CD4-positive, alpha-beta T cell treated with Interferon alpha-2 for 1 hour (primary cell): ENCODE results near the gene USP12.
"Not testable (repeated sequence)": the region's sequence is repeated elsewhere in the genome, so short reads cannot be mapped to it uniquely, and the experiment has no call there.

Experiments used
- DNase-seq, 2 donors: peaks; one replicate each; pipeline ENCODE4 v3.0.0-alpha.2; 2020 to 2022

Gene USP12, protein sequence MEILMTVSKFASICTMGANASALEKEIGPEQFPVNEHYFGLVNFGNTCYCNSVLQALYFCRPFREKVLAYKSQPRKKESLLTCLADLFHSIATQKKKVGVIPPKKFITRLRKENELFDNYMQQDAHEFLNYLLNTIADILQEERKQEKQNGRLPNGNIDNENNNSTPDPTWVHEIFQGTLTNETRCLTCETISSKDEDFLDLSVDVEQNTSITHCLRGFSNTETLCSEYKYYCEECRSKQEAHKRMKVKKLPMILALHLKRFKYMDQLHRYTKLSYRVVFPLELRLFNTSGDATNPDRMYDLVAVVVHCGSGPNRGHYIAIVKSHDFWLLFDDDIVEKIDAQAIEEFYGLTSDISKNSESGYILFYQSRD

DNA sequence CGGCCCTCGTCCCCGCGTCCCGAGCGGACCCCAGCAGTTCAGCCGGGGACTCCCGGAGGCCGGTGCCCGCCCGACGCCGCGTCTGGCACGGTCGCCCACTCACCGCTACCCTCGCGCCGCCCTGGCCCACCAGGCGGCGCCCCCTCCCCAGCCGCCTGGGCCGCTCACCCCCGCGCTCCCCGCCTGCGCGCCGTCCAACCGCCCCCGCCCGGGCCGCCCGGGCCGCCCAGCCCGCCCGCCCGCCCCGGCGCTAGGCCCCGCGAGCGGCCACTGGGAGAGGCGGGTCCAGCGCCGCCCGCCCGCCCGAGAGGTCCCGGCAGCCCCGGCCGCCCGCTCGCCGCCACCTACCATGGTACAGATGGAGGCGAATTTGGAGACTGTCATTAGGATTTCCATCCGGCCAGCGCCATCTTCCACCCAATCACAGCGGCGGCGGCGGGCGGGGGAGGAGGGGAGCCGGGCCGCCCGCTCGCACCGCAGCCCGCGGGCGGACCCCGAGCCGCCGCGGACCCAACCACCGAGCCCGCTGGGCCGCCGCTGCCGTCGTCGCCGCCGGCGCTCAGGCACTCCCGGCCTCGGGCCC is at the start of gene USP12:
TSS of gene USP12 (minus strand) at position 568 of the 583 bp plus-strand sequence. CDS start at position 396, 172 bp downstream.
- DNase-seq: peak in 1 of 2 donors; percentile 22

DNA sequence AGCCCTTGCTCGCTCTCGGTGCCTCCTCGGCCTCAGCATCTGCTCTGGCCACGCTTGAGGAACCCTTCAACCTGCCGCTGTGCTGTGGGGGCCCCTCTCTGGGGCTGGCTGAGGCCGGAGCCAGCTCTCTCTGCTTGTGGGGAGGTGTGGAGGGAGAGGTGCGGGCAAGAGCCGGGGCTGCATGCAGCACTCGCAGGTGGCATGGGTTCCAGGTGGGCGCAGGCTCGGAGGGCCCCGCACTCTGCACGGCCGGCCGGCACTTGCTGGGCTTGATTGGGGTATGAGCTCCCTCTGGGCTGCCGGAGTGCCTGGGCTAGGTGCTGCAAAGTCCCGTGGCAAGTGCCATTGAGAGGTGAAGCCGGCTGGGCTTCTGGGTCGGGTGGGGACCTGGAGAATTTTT is 48.0 kb upstream of the USP12 start:
- no peak for DNase-seq

DNA sequence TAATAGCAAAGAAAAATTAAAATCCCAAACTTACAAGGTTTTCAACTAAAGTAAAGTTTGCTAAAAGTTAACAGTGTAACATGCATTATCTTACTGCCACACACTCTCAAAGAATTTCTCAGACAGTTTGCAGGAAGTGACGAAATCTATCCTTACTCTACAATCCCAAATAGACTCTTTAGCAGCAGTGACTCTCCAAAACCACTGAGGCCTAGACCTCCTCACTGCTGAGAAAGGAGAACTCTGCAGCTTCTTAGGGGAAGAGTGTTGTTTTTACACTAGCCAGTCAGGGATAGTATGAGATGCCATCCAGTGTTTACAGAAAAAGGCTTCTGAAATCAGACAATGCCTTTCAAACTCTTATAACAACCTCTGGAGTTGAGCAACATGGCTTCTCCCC is 47.2 kb upstream of the USP12 start:
- not testable (repeated sequence) for DNase-seq

DNA sequence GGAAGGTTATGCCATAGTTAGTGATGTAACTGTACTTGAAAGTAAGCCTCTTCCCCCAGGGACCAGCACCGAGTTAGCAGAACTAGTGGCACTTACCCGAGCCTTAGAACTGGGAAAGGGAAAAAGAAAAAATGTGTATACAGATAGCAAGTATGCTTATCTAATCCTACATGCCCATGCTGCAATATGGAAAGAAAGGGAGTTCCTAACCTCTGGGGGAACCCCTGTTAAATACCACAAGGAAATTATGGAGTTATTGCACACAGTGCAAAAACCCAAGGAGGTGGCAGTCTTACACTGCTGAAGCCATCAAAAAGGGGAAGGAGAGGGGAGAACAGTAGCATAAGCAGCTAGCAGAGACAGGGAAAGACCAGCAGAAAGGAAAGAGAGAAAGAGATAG is 46.2 kb upstream of the USP12 start:
- DNase-seq: not testable (repeated sequence)

DNA sequence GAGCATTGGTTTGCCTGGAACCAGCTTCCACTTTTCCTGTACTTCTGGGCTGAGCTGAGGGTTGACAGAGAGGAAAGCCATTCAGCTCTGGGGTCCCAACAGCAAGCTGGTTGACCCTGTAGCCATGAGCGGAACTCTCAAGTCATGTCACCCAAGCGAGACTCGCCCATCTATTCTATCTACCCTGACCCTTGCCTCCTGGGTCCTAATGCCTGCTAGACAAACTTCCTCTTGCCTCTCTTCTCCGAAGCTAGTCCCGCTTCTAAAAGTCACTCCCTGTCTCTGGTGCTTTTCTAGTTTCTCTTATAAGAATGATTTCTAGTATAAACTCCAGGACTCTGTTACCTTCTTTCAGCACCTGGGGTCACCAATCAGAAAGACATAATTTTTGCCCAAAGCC is 41.8 kb upstream of the USP12 start:
- DNase-seq: not testable (repeated sequence)

DNA sequence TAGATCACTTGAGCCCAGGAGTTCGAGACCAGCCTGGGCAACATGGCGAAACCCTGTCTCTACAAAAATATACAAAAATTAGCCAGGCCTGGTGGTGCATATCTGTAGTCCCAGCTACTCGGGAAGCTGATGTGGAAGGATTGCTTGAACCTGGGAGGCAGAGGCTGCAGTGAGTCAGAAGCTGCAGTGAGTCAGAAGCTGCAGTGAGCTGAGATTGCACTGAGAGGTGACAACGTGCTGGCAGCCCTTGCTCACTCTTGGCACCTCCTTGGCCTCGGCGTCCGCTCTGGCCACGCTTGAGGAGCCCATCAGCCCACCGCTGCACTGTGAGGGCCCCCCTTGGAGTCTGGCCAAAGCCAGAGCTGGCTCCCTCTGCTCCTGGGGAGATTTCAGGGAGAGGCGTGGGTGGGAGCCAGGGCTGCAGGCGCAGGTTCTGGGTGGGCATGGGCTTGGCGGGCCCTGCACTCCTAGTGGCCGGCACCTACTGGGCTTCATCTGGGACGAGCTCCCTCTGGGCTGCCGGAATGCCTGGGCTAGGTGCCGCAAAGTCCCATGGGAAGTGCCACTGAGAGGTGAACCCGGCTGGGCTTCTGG is 40.3 kb upstream of the USP12 start:
- DNase-seq: no peak

DNA sequence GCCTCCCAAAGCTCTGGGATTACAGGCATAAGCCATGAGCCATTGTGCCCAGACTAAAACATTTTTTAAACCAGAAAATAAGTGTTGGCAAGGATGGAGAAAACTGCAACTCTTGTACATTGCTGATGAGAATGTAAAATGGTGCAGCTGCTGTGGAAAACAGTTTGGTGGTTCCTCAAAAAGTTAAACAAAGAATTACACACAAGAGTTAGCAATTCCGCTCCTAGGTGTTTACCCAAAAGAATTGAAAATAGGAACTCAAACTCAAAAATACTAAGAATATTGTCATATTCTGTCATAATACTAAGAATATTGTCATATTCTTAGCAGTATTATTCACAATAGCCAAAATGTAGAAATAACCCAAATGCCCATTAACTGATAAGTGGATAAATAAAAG is 39.7 kb upstream of the USP12 start:
- DNase-seq: no peak

DNA sequence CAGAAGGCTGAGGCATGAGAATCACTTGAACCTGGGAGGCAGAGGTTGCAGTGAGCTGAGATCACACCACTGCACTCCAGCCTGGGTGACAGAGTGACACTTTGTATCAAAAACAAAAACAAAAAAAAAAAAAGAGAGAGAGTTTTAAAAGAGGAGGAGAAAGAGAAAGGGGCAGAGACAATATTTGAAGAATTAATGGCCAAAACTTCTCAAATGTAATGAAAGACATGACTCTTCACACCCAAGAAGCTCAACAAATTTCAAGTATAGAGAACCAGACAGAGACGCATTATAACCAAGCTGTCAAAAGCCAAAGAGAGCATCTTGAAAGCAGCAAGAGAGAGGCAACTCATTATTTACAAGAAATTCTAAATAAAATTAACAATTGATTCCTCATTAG is 36.9 kb upstream of the USP12 start:
- no peak for DNase-seq

DNA sequence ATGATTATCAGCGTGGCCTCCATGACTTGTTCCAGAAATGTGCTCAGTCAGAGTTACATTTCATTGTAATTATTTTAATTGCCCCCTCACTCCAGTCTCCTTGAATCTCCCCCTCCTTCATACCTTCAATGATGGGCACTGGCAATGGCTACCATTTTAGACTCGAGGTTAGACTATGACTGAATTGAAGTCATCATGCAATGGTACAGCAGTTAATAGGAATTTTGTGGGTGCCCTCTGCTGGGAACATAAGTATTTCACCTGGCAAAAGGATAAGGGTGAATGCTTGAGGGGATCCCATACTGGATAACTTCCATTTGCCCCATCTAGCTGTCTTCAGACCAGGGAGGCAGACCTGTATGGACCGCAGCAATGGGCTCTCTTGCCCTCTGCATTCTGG is 32.2 kb upstream of the USP12 start:
- peak in 1 of 2 donors; percentile 17 for DNase-seq

DNA sequence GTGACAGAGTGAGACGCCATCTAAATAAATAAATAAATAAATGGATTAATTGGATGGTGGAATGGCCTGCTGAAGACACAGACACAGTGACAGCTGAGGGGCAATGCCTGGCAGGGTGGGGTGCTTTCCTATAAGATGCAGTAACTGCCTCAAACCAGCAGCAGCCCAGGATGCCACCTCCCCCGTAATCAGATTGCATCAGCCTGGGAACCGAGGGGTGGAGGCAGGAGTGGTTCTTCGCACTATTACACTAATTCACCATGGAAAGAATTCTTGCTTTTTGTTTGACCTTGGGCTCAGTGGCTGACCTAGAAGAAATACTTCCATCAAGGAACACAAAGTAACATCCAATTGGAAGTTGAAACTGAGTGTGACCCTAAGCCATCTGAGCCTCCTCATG is 31.6 kb upstream of the USP12 start:
- no peak for DNase-seq

DNA sequence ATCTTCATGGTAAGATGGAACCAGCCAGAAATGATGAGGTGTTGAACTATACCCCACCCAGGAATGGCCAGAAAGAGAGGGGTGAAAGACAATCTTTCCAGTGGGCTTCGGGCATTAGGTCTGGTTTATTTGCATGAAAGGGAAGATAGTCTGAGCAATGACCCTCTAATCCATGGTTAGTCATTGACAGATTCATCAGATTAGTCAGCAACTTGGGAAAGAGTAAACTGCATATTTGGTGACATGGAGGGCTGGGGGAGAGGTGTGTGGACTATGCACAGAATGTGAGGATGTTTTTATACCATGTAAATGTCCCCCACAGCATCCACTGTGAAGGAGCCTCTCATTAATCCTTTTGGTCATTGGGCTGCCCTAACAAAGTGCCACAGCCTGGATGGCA is 30.1 kb upstream of the USP12 start:
- DNase-seq: no peak

DNA sequence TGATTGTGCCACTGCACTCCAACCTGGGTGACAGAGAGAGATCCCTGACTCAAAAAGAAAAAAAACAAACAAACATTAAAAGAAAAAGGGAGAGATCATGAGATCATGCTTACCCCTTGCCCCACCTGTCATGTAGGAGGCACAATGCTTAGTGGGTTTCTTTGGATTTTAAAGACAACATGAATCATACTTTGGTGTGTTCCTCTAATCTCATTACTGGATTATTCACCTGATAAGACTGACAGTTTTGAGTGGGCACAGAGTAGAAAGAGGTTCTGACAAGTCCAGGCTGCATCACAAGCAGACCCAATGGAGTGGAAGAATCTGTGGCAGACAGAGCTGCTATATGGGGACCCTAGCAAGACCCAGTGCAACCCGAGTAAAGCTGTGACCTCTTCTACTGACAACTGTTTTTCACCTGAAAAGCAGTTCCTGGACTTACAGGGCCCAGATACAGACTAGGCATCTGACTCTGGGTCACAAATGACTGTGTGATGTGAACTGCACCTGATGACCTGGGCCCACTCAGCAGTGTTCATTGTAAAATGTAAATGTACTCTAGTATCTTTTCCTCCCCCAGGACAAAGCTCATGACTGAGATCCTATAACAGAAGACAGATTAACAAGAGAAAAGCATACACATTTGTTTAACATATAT is 28.9 kb upstream of the USP12 start:
- DNase-seq: no peak

DNA sequence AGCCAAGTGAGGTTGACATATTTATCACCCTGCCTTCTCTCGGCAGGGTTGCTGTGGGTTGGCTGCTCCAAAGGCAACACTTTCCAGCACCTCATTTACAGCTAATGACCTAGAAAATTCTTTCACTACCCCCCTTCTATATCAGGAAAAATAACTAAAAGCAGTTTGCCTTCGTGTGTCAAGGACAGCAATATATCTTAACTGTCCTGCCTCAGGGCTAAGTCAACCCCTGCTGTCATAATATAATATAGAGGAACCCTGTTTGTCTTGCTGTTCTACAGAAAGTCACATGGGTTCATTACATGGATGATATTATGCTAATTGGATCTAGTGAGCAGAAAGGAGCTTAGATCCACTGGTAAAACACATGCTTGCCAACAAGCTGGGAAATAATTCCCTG is 28.1 kb upstream of the USP12 start:
- DNase-seq: no peak

DNA sequence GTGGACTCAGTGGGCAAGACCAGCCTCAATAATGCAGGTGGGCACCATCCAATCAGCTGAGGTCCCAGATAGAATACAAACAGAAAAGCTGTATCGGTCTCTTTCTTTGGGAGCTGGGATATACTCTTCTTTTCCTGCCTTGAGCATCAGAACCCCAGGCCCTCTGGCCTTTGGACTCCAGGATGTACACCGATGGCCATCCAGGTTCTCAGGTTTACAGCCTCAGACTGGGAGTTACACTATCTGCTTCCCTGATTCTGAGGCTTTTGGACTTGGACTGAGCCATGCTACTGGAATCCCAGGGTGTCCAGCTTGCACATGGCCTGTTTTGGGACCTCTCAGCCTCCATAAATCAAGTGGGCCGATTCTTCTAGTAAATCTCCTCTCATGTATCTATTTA is 27.6 kb upstream of the USP12 start:
- no peak for DNase-seq

DNA sequence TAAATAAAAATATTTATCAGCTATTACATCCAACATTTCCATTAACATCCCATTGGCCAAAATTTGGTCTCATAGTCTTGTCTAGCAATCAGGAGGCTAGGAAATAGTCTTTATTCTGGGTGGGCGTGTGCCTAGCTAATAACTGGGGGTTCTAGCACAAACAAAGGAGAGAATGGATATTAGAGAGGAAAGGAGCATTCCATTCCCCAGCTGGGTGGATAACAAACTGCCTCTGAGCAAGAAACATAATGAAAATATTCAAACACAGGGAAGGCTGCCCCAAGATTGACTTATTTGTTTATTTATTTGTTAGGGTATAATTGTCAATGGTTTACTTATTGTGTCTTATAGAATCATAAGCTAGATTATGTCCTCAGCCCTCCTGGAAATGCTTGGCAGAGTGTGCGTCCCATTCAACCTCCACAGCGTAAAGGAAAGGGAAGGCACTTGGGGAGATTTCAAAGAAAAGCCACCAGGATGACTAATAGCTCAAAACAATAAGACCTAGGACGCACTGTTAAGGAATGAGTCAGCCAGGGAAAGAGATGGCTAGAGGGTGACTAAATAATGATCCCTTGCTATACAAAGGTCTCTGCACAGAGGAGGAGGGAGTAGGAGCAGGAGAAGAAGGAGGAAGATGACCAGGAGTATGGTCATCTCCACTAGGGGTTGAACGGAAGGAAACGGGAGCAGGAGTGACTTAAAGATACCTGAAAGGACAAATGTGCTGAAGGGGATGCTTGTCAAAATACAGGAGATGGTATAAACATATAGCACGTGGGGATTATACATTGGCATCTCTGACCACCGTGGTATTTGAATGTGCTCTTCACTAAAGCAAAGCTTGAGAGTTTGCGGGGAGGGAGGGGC is 23.5 kb upstream of the USP12 start:
- DNase-seq: no peak

DNA sequence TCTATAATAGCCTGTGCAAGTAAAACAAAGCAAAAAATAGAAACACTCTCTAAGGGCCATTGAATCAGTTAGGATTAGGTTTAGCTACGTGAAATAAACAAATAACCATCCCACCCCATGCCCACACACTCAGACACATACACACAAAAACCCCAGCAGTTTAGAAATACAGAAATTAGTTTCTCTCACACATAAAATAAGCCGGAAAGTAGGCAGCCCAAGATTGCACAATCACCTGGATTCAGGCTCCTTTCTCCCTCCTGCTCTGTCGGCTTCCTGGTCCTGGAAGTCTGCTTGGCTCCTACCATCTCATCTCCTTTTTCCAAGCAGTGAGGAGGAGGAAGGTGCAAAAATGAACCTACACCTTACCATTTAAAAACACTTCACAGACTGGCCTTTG is 22.6 kb upstream of the USP12 start:
- no peak for DNase-seq

DNA sequence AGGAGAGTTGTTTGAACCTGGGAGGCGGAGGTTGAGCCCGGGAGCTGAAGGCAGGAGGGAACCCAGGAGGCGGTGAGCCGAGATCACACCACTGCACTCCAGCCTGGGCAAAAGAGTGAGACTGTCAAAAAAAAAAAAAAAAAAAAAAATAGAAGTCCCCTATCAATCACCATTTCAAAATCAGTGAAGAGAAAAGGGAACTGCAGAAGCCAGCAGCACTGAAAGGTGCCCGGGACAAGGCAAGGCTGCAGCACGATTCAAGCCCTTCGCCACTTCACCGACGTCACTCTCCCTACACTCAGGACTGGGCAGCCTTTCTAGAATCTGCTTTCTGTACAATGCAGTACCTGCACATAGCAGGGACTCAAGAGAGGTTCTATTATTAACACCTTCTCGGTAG is 21.9 kb upstream of the USP12 start:
- no peak for DNase-seq

DNA sequence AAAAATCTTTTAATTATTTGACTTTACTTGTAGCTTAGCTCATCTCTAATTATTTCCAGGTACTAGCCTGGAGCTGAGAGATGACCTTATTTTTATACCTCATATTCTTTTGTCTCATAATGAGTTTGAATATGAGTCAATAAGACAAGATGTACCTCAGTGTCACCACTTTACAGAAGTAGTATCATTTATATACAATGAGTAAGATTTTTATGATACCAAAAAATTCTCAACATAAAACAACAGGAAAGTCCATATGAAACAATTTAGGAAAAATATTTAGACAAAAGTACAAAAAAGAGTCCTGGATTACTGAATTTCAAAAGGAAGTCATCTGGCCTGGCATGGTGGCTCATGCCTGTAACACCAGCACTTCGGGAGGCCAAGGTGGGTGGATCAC is 21.4 kb upstream of the USP12 start:
- DNase-seq: no peak

DNA sequence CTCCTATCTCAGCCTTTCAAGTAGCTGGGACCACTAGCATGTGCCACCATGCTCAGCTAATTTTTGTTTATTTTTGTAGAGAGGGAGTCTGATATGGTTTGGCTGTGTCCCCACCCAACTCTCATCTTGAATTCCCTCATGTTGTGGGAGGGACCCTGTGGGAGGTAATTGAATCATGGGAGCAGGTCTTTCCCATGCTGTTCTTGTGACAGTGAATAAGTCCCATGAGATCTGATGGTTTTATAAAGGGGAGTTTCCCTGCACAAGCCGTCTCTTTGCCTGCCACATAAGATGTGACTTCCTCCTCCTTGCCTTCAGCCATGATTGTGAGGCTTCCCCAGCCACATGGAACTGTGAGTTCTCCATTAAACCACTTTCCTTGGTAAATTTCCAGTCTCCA is 20.8 kb upstream of the USP12 start:
- not testable (repeated sequence) for DNase-seq

DNA sequence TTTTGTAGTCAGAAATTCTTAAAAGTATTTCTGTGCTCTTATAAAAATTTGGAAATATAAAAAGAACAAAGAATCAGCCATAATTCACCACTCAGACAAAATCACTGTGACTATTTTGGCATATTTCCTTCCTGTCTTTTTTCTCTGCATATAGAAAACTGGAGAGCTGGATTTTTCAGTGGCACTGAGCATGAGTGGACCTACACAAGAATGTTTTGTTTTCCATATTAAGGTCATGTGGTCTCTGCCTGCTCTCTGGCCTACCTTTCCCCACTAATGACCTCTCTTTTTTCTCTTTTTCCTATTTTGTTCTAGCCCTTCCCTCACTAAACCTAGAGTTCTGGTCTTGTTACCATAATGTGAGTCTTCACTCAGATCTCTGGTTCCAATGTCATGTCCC is 17.6 kb upstream of the USP12 start:
- no peak for DNase-seq

DNA sequence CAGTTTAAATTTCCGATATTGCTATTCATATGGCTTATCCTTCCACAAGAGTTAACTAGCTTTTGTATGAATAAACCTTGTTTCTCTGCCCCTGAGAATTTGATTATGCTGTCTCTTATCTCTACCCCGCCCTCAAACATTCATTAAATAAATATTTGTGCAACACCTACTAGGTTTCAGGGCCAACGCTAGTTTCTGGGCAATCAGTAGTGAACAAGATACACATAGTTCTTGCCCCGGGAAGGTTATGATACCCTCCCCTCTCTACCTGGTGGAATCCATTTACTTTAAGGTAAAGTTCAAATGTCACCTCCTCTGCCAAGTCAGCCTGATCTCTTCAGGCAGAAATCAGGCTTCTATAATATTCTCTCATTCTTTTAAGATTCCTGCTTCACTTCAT is 16.6 kb upstream of the USP12 start:
- DNase-seq: no peak

DNA sequence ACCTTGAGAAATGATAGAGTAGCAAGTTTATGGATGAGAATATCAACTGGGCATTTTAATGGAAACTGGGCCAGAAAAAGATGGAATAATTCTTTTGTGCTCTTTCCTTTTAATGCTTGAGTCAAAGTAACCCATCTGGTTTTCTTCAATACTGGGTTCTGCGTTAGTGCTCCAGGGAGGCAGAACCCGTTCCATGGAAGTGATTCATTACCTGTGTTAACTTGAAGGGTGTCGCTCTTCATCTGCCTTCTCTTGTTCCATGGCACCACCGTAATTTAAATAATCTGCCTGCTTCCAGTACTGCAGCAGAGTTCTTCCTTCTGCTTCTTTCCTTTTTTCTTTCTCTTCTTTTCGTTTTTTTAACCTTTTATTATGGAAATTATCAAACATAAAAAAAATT is 14.7 kb upstream of the USP12 start:
- DNase-seq: no peak
